ENCODE results near the gene PHYHD1.

DNA sequence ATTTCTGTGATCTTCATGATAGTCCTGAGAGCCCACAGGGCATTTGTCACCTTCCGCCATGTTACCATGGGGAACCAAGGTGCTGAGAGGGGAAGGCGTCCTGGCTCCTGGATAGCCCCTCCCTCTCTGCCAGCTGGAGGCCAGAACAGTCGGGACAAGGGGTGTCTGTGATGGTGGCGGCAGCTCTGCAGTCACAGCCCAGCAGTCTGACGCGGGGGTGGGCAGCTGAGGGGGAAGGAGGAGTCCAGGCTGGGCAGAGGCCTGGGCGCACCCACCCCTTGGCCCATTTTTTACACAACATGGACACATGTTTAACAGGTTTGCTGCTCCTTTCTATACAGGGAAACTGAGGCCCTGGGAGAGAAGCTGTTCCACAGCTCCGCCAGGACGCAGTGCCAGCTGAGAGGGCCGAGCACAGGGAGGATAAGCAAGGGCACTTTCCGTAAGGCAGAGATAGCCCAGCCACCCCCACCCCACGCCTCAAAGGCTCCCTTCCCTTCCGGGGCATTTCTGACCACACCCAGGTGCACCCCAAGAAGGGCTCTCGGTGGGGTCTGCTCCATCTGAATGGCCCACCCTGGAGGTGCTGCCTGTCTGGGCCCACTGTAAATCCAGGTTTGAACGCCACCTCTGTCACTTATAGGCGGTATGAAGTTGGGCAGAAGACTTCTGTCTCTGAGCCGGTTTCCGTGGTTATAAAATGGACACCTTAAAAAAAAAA, 21.8 kb upstream of the PHYHD1 start:
- TF ChIP-seq, protein P1, sequence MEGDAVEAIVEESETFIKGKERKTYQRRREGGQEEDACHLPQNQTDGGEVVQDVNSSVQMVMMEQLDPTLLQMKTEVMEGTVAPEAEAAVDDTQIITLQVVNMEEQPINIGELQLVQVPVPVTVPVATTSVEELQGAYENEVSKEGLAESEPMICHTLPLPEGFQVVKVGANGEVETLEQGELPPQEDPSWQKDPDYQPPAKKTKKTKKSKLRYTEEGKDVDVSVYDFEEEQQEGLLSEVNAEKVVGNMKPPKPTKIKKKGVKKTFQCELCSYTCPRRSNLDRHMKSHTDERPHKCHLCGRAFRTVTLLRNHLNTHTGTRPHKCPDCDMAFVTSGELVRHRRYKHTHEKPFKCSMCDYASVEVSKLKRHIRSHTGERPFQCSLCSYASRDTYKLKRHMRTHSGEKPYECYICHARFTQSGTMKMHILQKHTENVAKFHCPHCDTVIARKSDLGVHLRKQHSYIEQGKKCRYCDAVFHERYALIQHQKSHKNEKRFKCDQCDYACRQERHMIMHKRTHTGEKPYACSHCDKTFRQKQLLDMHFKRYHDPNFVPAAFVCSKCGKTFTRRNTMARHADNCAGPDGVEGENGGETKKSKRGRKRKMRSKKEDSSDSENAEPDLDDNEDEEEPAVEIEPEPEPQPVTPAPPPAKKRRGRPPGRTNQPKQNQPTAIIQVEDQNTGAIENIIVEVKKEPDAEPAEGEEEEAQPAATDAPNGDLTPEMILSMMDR (IDR thresholded peaks at IDR 0.05), result no peak
- TF ChIP-seq POLR2A (IDR thresholded peaks at IDR 0.05), result no peak
